OCI-LY7 (cell line): Measurements from ENCODE around the gene TANC1. TPM values are rescaled to one million over a fixed set of nuclear protein-coding genes. Genes with fewer than 3 reads are reported as not detected.

Experiments
- BruUV-seq: library from RNA; stranded (reverse); fragments of 400-500 nt; replicated peaks from 2 replicates; lab custom pipeline; 2021; lab: Mats Ljungman, UMichigan
- CTCF ChIA-PET: fragments of 300-600 bp; sonication (Branson Sonifier 250); formaldehyde crosslinking; loops from one replicate; lab custom pipeline; 2022; ENCODE audit warnings: antibody characterized with exemption; ENCODE audit not compliant: unreplicated experiment; lab: Charles Lee
- POLR2A ChIA-PET: fragments of 300-600 bp; sonication (Branson Sonifier 250); formaldehyde crosslinking; loops from one replicate; lab custom pipeline; 2022; ENCODE audit warnings: antibody characterized with exemption; lab: Charles Lee
- DNase-seq: peaks from one replicate; pipeline ENCODE4 v3.0.0-alpha.2; 2015; ENCODE audit warnings: low spot score
- H2AFZ ChIP-seq: fragments of 200-600 bp; sonication (generic), shearing (Covaris generic); 2 replicates; pipeline ENCODE4 v1.6.1; 2014; ENCODE audit warnings: mild to moderate bottlenecking, antibody characterized with exemption, low read length, moderate library complexity
- H3K27ac ChIP-seq: fragments of 200-600 bp; sonication (generic); 2 replicates; pipeline ENCODE4 v1.5.1; 2014; ENCODE audit warnings: mixed run types, low read depth, mild to moderate bottlenecking, moderate library complexity, low read length, inconsistent platforms; ENCODE audit not compliant: poor library complexity, severe bottlenecking
- H3K36me3 ChIP-seq: fragments of 200-600 bp; sonication (generic); 2 replicates; pipeline ENCODE4 v1.6.1; 2014; ENCODE audit warnings: mild to moderate bottlenecking, antibody characterized with exemption, low read length, moderate library complexity, mixed read lengths; ENCODE audit not compliant: insufficient read depth
- H3K4me1 ChIP-seq: fragments of 200-600 bp; sonication (generic); 2 replicates; pipeline ENCODE4 v1.5.1; 2014; ENCODE audit warnings: mild to moderate bottlenecking, low read length; ENCODE audit not compliant: insufficient read depth, poor library complexity, severe bottlenecking
- H3K4me2 ChIP-seq: fragments of 200-600 bp; sonication (generic); 2 replicates; pipeline ENCODE4 v1.6.1; 2014; ENCODE audit warnings: mild to moderate bottlenecking, low read length
- H3K4me3 ChIP-seq: fragments of 200-600 bp; sonication (generic); 2 replicates; pipeline ENCODE4 v1.5.1; 2014; ENCODE audit warnings: mild to moderate bottlenecking, low read depth, low read length; ENCODE audit not compliant: poor library complexity, severe bottlenecking
- H3K79me2 ChIP-seq: fragments of 200-600 bp; sonication (generic); 2 replicates; pipeline ENCODE4 v1.6.1; 2016; ENCODE audit warnings: low read depth, mild to moderate bottlenecking, low read length, moderate library complexity, mixed read lengths; ENCODE audit not compliant: insufficient read depth
- H3K9me2 ChIP-seq: fragments of 200-600 bp; sonication (generic); 2 replicates; pipeline ENCODE4 v1.6.1; 2016; ENCODE audit warnings: mild to moderate bottlenecking, low read length, mixed read lengths; ENCODE audit not compliant: insufficient read depth
- H3K9me3 ChIP-seq: fragments of 200-600 bp; sonication (generic); 2 replicates; pipeline ENCODE4 v1.6.1; 2014; ENCODE audit warnings: mild to moderate bottlenecking, mixed run types, low read length, mixed read lengths
- H4K20me1 ChIP-seq: fragments of 200-600 bp; sonication (generic); 2 replicates; pipeline ENCODE4 v1.6.1; 2014; ENCODE audit warnings: mild to moderate bottlenecking, antibody characterized with exemption, low read length, moderate library complexity, mixed read lengths; ENCODE audit not compliant: insufficient read depth
- CTCF ChIP-seq: fragments of 200-600 bp; sonication (generic); conservative IDR thresholded peaks from 2 replicates; pipeline ENCODE4 v1.5.1; 2014; ENCODE audit warnings: mild to moderate bottlenecking, antibody characterized with exemption, low read length, moderate library complexity, mixed read lengths
- EZH2phosphoT487 ChIP-seq: fragments of 200-600 bp; sonication (generic); IDR thresholded peaks from 2 replicates; pipeline ENCODE4 v1.6.1; 2018; ENCODE audit warnings: low read depth, borderline replicate concordance, mild to moderate bottlenecking, mixed run types, antibody characterized with exemption, low read length, moderate library complexity, mixed read lengths
- intact Hi-C: fragments of 100-400 bp; cut with micrococcal nuclease; formaldehyde crosslinking; loops from one replicate; pipeline ENCODE4 v1.10.0; 2022; ENCODE audit not compliant: unreplicated experiment
- total RNA-seq, 2 experiments: library from RNA; depleted of rRNA in 1 of 2; stranded (reverse); fragments of >200 nt in 1 of 2; shearing (Covaris generic) in 1 of 2; gene quantifications; 2 replicates each; pipeline ENCODE4 v1.2.3, GENCODE V29; 2014 to 2022

The TANC1 gene
- total RNA-seq, 2 experiments from 2014 or later, result 0.04 TPM; not detected in 1

GRCh38 chr2:158967114-158967730 is 1.2 kb upstream of the TANC1 start:
- TF ChIP-seq CTCF (no peak), EZH2phosphoT487 (no peak)
- Histone ChIP-seq H2AFZ (no peak overlapping the region), H3K4me2 (no peak overlapping the region)

DNA sequence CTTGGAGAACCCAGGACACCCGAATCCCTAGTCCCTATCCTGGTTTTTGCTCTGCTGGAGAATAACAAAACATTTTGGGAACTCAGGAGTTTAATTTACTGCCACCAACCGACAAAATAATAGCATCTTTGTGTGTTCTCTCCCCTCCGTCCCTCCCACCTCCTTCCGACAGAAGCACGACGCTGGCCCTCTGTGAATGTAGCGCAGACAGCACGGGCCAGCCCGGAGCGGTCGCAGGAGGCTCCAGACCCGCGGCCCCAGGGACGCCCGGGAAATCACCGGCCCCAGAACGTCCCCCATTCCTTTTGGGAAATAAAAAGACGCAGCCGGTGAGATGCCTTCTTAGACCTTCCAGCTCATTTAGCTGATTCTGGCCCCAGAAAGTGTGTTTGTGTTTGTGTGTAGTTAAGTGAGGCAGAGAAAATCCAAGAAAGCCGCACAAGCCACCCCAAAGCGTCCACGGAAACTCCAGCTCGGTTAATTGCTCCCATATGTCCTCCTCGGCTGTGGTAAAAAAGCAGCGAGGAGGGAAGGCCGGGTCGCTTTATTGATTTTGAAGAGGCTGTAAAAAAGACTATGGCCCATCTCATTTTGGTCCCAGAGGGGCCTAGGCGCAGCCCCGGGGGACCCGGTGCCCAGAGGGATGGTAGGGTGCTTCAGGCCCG is 577 bp upstream of the TANC1 start:
- H3K36me3 ChIP-seq, result no peaks in the 10 kb centered on the region
- H3K27ac ChIP-seq, result no peak overlapping the region
- POLR2A ChIA-PET, result no interaction called here
- H3K9me2 ChIP-seq, result no peaks in the 10 kb centered on the region
- no peaks in the 10 kb centered on the region for H3K9me3 ChIP-seq
- H3K4me3 ChIP-seq, result no peak overlapping the region
- TF ChIP-seq CTCF (no peak), EZH2phosphoT487 (no peak)
- H3K79me2 ChIP-seq, result no peaks in the 10 kb centered on the region
- CTCF ChIA-PET, result no interaction called here
- H3K4me2 ChIP-seq, result no peak overlapping the region
- BruUV-seq, result no TSS peak
- DNase-seq, result no peak
- no peaks in the 10 kb centered on the region for H4K20me1 ChIP-seq
- intact Hi-C loops, result no loop called here
- H3K4me1 ChIP-seq, result no peaks in the 10 kb centered on the region
- H2AFZ ChIP-seq, result no peak overlapping the region

More at GRCh38 chr2:158967114-158967730, 1.2 kb upstream of the TANC1 start:
- Histone ChIP-seq H3K79me2 (no peaks in the 10 kb centered on the region), H3K4me3 (no peak overlapping the region), H3K9me2 (no peaks in the 10 kb centered on the region), H3K27ac (no peak overlapping the region), H3K36me3 (no peaks in the 10 kb centered on the region), H4K20me1 (no peaks in the 10 kb centered on the region), H3K9me3 (no peaks in the 10 kb centered on the region), H3K4me1 (no peaks in the 10 kb centered on the region)
- no peak for DNase-seq
- intact Hi-C loops, result no loop called here
- ChIA-PET POLR2A (no interaction called here), CTCF (no interaction called here)
- no TSS peak for BruUV-seq

- ChIA-PET CTCF (no interaction called here), POLR2A (no interaction called here)
- Histone ChIP-seq H3K36me3 (no peaks in the 10 kb centered on the region), H3K9me2 (no peaks in the 10 kb centered on the region), H3K9me3 (no peaks in the 10 kb centered on the region), H3K79me2 (no peaks in the 10 kb centered on the region), H4K20me1 (no peaks in the 10 kb centered on the region), H3K27ac (no peak overlapping the region), H2AFZ (no peak overlapping the region), H3K4me1 (no peaks in the 10 kb centered on the region), H3K4me2 (no peak overlapping the region), H3K4me3 (no peak overlapping the region)
- intact Hi-C loops, result no loop called here
- no peak for TF ChIP-seq EZH2phosphoT487
- TF ChIP-seq CTCF, result no peak
- BruUV-seq, result no TSS peak
- DNase-seq, result no peak
These were observed 798 bp downstream of the TANC1 start for GRCh38 chr2:158969162-158969714.
